Measurements from ENCODE around the gene ZDHHC5. TPM values are rescaled to one million over a fixed set of nuclear protein-coding genes. Genes with fewer than 3 reads are reported as not detected.

Gene ZDHHC5
- total RNA-seq, 1 experiment from 2014 or later, result 80.6 TPM

GRCh38 chr11:57700425-57700824, 32.5 kb downstream of the ZDHHC5 start:
- in situ Hi-C loops (cut with HindIII; ENCODE audit: low pct_unique_long_range_greater_than_20kb, low sequenced_read_pairs), result no loop called here
- Histone ChIP-seq H3K9me3 (ENCODE audit: control insufficient read depth, insufficient read depth, low read depth, low read length) (no peaks in the 10 kb centered on the region), H3K4me1 (ENCODE audit: control insufficient read depth, insufficient read depth, low read length) (no peaks in the 10 kb centered on the region), H3K36me3 (ENCODE audit: control insufficient read depth, insufficient read depth, low read length) (peaks cover 22% of the 10 kb centered on the region), H3K27ac (ENCODE audit: low read length) (no peak overlapping the region), H3K27me3 (ENCODE audit: control insufficient read depth, insufficient read depth, low read length) (no peaks in the 10 kb centered on the region), H3K4me3 (ENCODE audit: low read depth in 2 of 2, low read length in 2 of 2) (no peak overlapping the region)
- DNase-seq (ENCODE audit: low read depth, low spot score) (no peak), ATAC-seq (no peak)
- CTCF ChIA-PET, result no interaction called here
- POLR2A ChIA-PET, result no interaction called here
- BruUV-seq (replicated peaks), result no TSS peak
- TF ChIP-seq POLR2AphosphoS5 (IDR thresholded peaks at IDR 0.05; ENCODE audit: low read depth, low read length) (no peak), SIN3A (IDR thresholded peaks at IDR 0.05; ENCODE audit: borderline replicate concordance, insufficient read depth, low read depth, low read length) (no peak), REST (IDR thresholded peaks at IDR 0.05; ENCODE audit: insufficient read depth in 1 of 2, low read depth in 2 of 2, low read length in 1 of 2) (no peak), TCF7L2 (IDR thresholded peaks at IDR 0.05; ENCODE audit: low read depth, low read length) (no peak)
- TF ChIP-seq, protein P1, sequence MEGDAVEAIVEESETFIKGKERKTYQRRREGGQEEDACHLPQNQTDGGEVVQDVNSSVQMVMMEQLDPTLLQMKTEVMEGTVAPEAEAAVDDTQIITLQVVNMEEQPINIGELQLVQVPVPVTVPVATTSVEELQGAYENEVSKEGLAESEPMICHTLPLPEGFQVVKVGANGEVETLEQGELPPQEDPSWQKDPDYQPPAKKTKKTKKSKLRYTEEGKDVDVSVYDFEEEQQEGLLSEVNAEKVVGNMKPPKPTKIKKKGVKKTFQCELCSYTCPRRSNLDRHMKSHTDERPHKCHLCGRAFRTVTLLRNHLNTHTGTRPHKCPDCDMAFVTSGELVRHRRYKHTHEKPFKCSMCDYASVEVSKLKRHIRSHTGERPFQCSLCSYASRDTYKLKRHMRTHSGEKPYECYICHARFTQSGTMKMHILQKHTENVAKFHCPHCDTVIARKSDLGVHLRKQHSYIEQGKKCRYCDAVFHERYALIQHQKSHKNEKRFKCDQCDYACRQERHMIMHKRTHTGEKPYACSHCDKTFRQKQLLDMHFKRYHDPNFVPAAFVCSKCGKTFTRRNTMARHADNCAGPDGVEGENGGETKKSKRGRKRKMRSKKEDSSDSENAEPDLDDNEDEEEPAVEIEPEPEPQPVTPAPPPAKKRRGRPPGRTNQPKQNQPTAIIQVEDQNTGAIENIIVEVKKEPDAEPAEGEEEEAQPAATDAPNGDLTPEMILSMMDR (IDR thresholded peaks at IDR 0.05), result no peak
- intact Hi-C loops (cut with micrococcal nuclease; ENCODE audit: unreplicated experiment), result no loop called here

- in situ Hi-C loops (cut with HindIII; ENCODE audit: low pct_unique_long_range_greater_than_20kb, low sequenced_read_pairs), result no loop called here
- intact Hi-C loops (cut with micrococcal nuclease; ENCODE audit: unreplicated experiment), result no loop called here
- no peak for ATAC-seq
- Histone ChIP-seq H3K4me3 (ENCODE audit: low read depth in 2 of 2, low read length in 2 of 2) (no peak overlapping the region), H3K36me3 (ENCODE audit: control insufficient read depth, insufficient read depth, low read length) (peaks cover 16% of the 10 kb centered on the region), H3K27me3 (ENCODE audit: control insufficient read depth, insufficient read depth, low read length) (no peaks in the 10 kb centered on the region), H3K27ac (ENCODE audit: low read length) (no peak overlapping the region), H3K9me3 (ENCODE audit: control insufficient read depth, insufficient read depth, low read depth, low read length) (no peaks in the 10 kb centered on the region), H3K4me1 (ENCODE audit: control insufficient read depth, insufficient read depth, low read length) (no peaks in the 10 kb centered on the region)
- no TSS peak for BruUV-seq (replicated peaks)
- TF ChIP-seq SIN3A (IDR thresholded peaks at IDR 0.05; ENCODE audit: borderline replicate concordance, insufficient read depth, low read depth, low read length), result no peak
- no peak for TF ChIP-seq POLR2AphosphoS5 (IDR thresholded peaks at IDR 0.05; ENCODE audit: low read depth, low read length)
- TF ChIP-seq REST (IDR thresholded peaks at IDR 0.05; ENCODE audit: insufficient read depth in 1 of 2, low read depth in 2 of 2, low read length in 1 of 2), result no peak
- TF ChIP-seq, protein P1 (IDR thresholded peaks at IDR 0.05), result no peak
- no peak for TF ChIP-seq TCF7L2 (IDR thresholded peaks at IDR 0.05; ENCODE audit: low read depth, low read length)
- ChIA-PET POLR2A (interaction anchor here (0.7 kb wide), 1 partner anchor 32 kb away, joined by 4 read pairs; no protein-coding TSS in a partner anchor), CTCF (no interaction called here)
- no peak for DNase-seq (ENCODE audit: low read depth, low spot score)
Observed at GRCh38 chr11:57703341-57703740, 35.4 kb downstream of the ZDHHC5 start.
